H9 (cell line): ENCODE measurements around the gene MMD. TPM values are rescaled to one million over a fixed set of nuclear protein-coding genes. Genes with fewer than 3 reads are reported as not detected.

Experiments
- DNase-seq: peaks from one replicate; pipeline ENCODE4 v3.0.0-alpha.2; 2017
- H2AFZ ChIP-seq: one replicate; pipeline ENCODE4 v1.6.1; 2013; ENCODE audit warnings: mild to moderate bottlenecking, low read length, control low read depth, moderate library complexity
- H2AK5ac ChIP-seq: 2 replicates; pipeline ENCODE4 v1.6.1; 2013; ENCODE audit warnings: low read length, control low read depth, mixed read lengths; ENCODE audit not compliant: insufficient read length
- H2BK120ac ChIP-seq: one replicate; pipeline ENCODE4 v1.6.1; 2013; ENCODE audit warnings: low read depth, mild to moderate bottlenecking, low read length, control low read depth, inconsistent platforms; ENCODE audit not compliant: poor library complexity, severe bottlenecking
- H2BK12ac ChIP-seq: 2 replicates; pipeline ENCODE4 v1.6.1; 2013; ENCODE audit warnings: low read length, control low read depth, mixed read lengths, low read depth; ENCODE audit not compliant: insufficient read length
- H2BK15ac ChIP-seq: 2 replicates; pipeline ENCODE4 v1.6.1; 2013; ENCODE audit warnings: low read depth, low read length, control low read depth
- H2BK20ac ChIP-seq: one replicate; pipeline ENCODE4 v1.6.1; 2013; ENCODE audit warnings: low read depth, mild to moderate bottlenecking, low read length, control low read depth, inconsistent platforms; ENCODE audit not compliant: poor library complexity, severe bottlenecking
- H2BK5ac ChIP-seq: 2 replicates; pipeline ENCODE4 v1.6.1; 2013; ENCODE audit warnings: low read length, control low read depth, mixed read lengths; ENCODE audit not compliant: insufficient read length
- H3K14ac ChIP-seq: 2 replicates; pipeline ENCODE4 v1.6.1; 2013; ENCODE audit warnings: low read length, control low read depth; ENCODE audit not compliant: insufficient read depth
- H3K18ac ChIP-seq: 2 replicates; pipeline ENCODE4 v1.6.1; 2013; ENCODE audit warnings: low read depth, mild to moderate bottlenecking, mixed read lengths, low read length, control low read depth; ENCODE audit not compliant: insufficient read length
- H3K23ac ChIP-seq: 2 replicates; pipeline ENCODE4 v1.6.1; 2013; ENCODE audit warnings: low read length, control low read depth, mixed read lengths, low read depth; ENCODE audit not compliant: insufficient read length
- H3K23me2 ChIP-seq: 2 replicates; pipeline ENCODE4 v1.6.1; 2013; ENCODE audit warnings: low read depth, mild to moderate bottlenecking, mixed read lengths, low read length, control low read depth; ENCODE audit not compliant: insufficient read length, poor library complexity, severe bottlenecking
- H3K27ac ChIP-seq: 2 replicates; pipeline ENCODE4 v1.5.1; 2013; ENCODE audit warnings: low read length, control low read depth, mixed read lengths, low read depth; ENCODE audit not compliant: insufficient read length
- H3K27me3 ChIP-seq: 2 replicates; pipeline ENCODE4 v1.6.1; 2013; ENCODE audit warnings: low read length, control low read depth, inconsistent platforms; ENCODE audit not compliant: insufficient read depth
- H3K4ac ChIP-seq: 2 replicates; pipeline ENCODE4 v1.6.1; 2013; ENCODE audit warnings: low read depth, mild to moderate bottlenecking, control low read depth, inconsistent platforms, low read length, moderate library complexity
- H3K4me1 ChIP-seq: 2 replicates; pipeline ENCODE4 v1.6.1; 2013; ENCODE audit warnings: low read length, control low read depth, inconsistent platforms; ENCODE audit not compliant: insufficient read depth
- H3K4me2 ChIP-seq: 2 replicates; pipeline ENCODE4 v1.6.1; 2013; ENCODE audit warnings: low read length, control low read depth, mixed read lengths; ENCODE audit not compliant: insufficient read length, insufficient read depth
- H3K56ac ChIP-seq: 2 replicates; pipeline ENCODE4 v1.6.1; 2013; ENCODE audit warnings: low read depth, mild to moderate bottlenecking, mixed read lengths, low read length, control low read depth; ENCODE audit not compliant: insufficient read length
- H3K79me1 ChIP-seq: 2 replicates; pipeline ENCODE4 v1.6.1; 2013; ENCODE audit warnings: low read depth, mild to moderate bottlenecking, moderate library complexity, low read length, control low read depth, inconsistent platforms; ENCODE audit not compliant: insufficient read depth, poor library complexity, severe bottlenecking
- H3K79me2 ChIP-seq: 2 replicates; pipeline ENCODE4 v1.6.1; 2013; ENCODE audit warnings: low read length, control low read depth, inconsistent platforms; ENCODE audit not compliant: insufficient read depth
- H3K9ac ChIP-seq: 2 replicates; pipeline ENCODE4 v1.6.1; 2013; ENCODE audit warnings: low read length, control low read depth, mixed read lengths; ENCODE audit not compliant: insufficient read length; ENCODE audit errors: extremely low read depth
- H3K9me3 ChIP-seq: one replicate; pipeline ENCODE4 v1.6.1; 2013; ENCODE audit warnings: low read depth, low read length, inconsistent platforms; ENCODE audit not compliant: control insufficient read depth
- H3T11ph ChIP-seq: one replicate; pipeline ENCODE4 v1.6.1; 2013; ENCODE audit warnings: mild to moderate bottlenecking, low read length, control low read depth, inconsistent platforms
- H4K20me1 ChIP-seq: one replicate; pipeline ENCODE4 v1.6.1; 2013; ENCODE audit not compliant: control insufficient read depth, insufficient read length, insufficient read depth
- H4K5ac ChIP-seq: 2 replicates; pipeline ENCODE4 v1.6.1; 2013; ENCODE audit warnings: low read depth, mild to moderate bottlenecking, mixed read lengths, low read length, control low read depth; ENCODE audit not compliant: insufficient read length
- H4K8ac ChIP-seq: replicated peaks from 2 replicates; pipeline ENCODE4 v1.6.1; 2013; ENCODE audit warnings: low read length, control low read depth, mixed read lengths, low read depth; ENCODE audit not compliant: insufficient read length
- H4K91ac ChIP-seq: 2 replicates; pipeline ENCODE4 v1.6.1; 2013; ENCODE audit warnings: low read depth, mild to moderate bottlenecking, moderate library complexity, mixed read lengths, low read length, control low read depth; ENCODE audit not compliant: insufficient read length
- H3K27ac Mint-ChIP-seq, 3 experiments: 2 replicates in 2 of 3; 3 replicates in 1 of 3; pipeline ENCODE4 v1.8.0; 2020 to 2021; ENCODE audit warnings: mixed read lengths in 3 of 3, mild to moderate bottlenecking in 1 of 3, moderate library complexity in 1 of 3
- H3K27me3 Mint-ChIP-seq: 2 replicates; pipeline ENCODE4 v1.8.0; 2021; ENCODE audit warnings: low read depth, mild to moderate bottlenecking, moderate library complexity, mixed read lengths
- H3K36me3 Mint-ChIP-seq, 3 experiments: 2 replicates in 2 of 3; 3 replicates in 1 of 3; pipeline ENCODE4 v1.8.0; 2020 to 2021; ENCODE audit warnings: low read depth in 3 of 3, mixed read lengths in 3 of 3; ENCODE audit not compliant: insufficient read depth in 1 of 3
- H3K4me1 Mint-ChIP-seq, 2 experiments: 2 replicates each; pipeline ENCODE4 v1.8.0; 2020; ENCODE audit warnings: mixed read lengths in 2 of 2
- H3K4me3 Mint-ChIP-seq, 2 experiments: 2 replicates in 1 of 2; 3 replicates in 1 of 2; pipeline ENCODE4 v1.8.0; 2020 to 2021; ENCODE audit warnings: mild to moderate bottlenecking in 2 of 2, mixed read lengths in 2 of 2, moderate library complexity in 1 of 2
- H3K9me3 Mint-ChIP-seq, 2 experiments: 2 replicates in 1 of 2; 3 replicates in 1 of 2; pipeline ENCODE4 v1.8.0; 2020; ENCODE audit warnings: mild to moderate bottlenecking in 2 of 2, mixed read lengths in 2 of 2, moderate library complexity in 1 of 2
- WGBS: extraction: QIAGEN DNeasy Blood & Tissue Kit; methylation state at CpG from one replicate; pipeline ENCODE4 v1.1.7; 2013; ENCODE audit warnings: missing lambda C conversion rate, low lambda C conversion rate, mixed read lengths; ENCODE audit not compliant: insufficient read length; ENCODE audit errors: extremely low coverage; 5-methylcytosine and 5-hydroxymethylcytosine counted together
- total RNA-seq: library from RNA; stranded (reverse); gene quantifications from 2 replicates; pipeline ENCODE4 v1.2.1, GENCODE V29; 2021
- TF ChIP-seq, protein P1 (sequence below): fragments of 200-600 bp; sonication (generic); conservative IDR thresholded peaks from 3 replicates; pipeline ENCODE4 v1.8.0; 2021; ENCODE audit warnings: antibody characterized with exemption, mild to moderate bottlenecking

Gene MMD
- total RNA-seq, 1 experiment from 2014 or later: 24.0 TPM

DNA sequence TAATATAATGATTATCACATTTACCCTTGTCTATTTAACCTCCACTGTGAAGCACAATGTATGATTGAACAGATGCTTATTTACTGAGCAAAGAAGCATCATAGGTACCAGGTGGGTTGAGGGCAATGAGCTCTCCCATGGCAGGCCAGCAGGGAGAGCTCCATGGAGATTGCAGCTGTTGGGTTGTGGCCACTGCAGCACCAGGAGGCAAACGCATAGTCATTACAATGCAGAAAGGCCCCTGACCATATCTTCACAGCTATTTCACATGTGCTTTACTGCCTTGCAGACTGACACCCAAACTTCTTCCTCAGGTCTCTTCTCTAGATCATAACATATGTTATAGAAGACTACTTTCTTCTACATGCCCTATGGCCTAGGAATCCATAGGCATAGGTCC is 75.0 kb downstream of the MMD start:
- Histone ChIP-seq H2BK12ac (no peak overlapping the region), H2BK5ac (no peak overlapping the region), H3K79me1 (no peaks in the 10 kb centered on the region), H4K8ac (no peak overlapping the region), H3K18ac (no peak overlapping the region), H2BK120ac (no peak overlapping the region), H2AFZ (no peak overlapping the region), H2BK15ac (no peak overlapping the region), H2AK5ac (no peak overlapping the region), H2BK20ac (no peak overlapping the region), H3K14ac (no peak overlapping the region), H4K91ac (no peak overlapping the region), H3K27me3 (no peaks in the 10 kb centered on the region), H3K9ac (no peak overlapping the region), H3K79me2 (no peaks in the 10 kb centered on the region), H3K23me2 (no peaks in the 10 kb centered on the region), H3T11ph (no peak overlapping the region), H3K4me2 (no peak overlapping the region), H3K4me1 (no peaks in the 10 kb centered on the region), H3K23ac (no peak overlapping the region), H3K9me3 (no peaks in the 10 kb centered on the region), H4K5ac (no peak overlapping the region), H3K27ac (no peak overlapping the region), H3K4ac (no peak overlapping the region), H3K56ac (no peak overlapping the region), H4K20me1 (no peaks in the 10 kb centered on the region)
- no peak overlapping the region for H3K27ac Mint-ChIP-seq
- H3K9me3 Mint-ChIP-seq: peaks cover 7 to 8% of the 10 kb centered on the region in 2 experiments; a peak in 4 of 5 replicates
- H3K4me3 Mint-ChIP-seq: no peak overlapping the region
- peaks cover 3% of the 10 kb centered on the region; the same call in 1 of the 2 replicates for H3K27me3 Mint-ChIP-seq
- H3K4me1 Mint-ChIP-seq: peaks cover 16 to 22% of the 10 kb centered on the region in 2 experiments
- peaks cover 0 to 9% (median 4%) of the 10 kb centered on the region in 3 experiments; a peak in 6 of 7 replicates for H3K36me3 Mint-ChIP-seq
- TF ChIP-seq, protein P1, sequence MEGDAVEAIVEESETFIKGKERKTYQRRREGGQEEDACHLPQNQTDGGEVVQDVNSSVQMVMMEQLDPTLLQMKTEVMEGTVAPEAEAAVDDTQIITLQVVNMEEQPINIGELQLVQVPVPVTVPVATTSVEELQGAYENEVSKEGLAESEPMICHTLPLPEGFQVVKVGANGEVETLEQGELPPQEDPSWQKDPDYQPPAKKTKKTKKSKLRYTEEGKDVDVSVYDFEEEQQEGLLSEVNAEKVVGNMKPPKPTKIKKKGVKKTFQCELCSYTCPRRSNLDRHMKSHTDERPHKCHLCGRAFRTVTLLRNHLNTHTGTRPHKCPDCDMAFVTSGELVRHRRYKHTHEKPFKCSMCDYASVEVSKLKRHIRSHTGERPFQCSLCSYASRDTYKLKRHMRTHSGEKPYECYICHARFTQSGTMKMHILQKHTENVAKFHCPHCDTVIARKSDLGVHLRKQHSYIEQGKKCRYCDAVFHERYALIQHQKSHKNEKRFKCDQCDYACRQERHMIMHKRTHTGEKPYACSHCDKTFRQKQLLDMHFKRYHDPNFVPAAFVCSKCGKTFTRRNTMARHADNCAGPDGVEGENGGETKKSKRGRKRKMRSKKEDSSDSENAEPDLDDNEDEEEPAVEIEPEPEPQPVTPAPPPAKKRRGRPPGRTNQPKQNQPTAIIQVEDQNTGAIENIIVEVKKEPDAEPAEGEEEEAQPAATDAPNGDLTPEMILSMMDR: no peak
- no peak for DNase-seq
- no CpG with 5 or more reads among the region's 1 CpG for WGBS
